GM10266 (cell line): ENCODE measurements around the gene NFE2L2.

Source experiments
- DNase-seq: peaks from one replicate; pipeline ENCODE4 v3.0.0; 2012; ENCODE audit errors: extremely low spot score
- TF ChIP-seq, protein P1 (sequence below): IDR thresholded peaks from 2 replicates; pipeline ENCODE4 v1.5.1; 2012; ENCODE audit warnings: mild to moderate bottlenecking, low read depth; ENCODE audit not compliant: control insufficient read depth, insufficient read depth; ENCODE audit errors: missing control alignments

The NFE2L2 gene

GRCh38 chr2:177285892-177286715 lies 21.6 kb upstream of the NFE2L2 start:
- TF ChIP-seq, protein P1, sequence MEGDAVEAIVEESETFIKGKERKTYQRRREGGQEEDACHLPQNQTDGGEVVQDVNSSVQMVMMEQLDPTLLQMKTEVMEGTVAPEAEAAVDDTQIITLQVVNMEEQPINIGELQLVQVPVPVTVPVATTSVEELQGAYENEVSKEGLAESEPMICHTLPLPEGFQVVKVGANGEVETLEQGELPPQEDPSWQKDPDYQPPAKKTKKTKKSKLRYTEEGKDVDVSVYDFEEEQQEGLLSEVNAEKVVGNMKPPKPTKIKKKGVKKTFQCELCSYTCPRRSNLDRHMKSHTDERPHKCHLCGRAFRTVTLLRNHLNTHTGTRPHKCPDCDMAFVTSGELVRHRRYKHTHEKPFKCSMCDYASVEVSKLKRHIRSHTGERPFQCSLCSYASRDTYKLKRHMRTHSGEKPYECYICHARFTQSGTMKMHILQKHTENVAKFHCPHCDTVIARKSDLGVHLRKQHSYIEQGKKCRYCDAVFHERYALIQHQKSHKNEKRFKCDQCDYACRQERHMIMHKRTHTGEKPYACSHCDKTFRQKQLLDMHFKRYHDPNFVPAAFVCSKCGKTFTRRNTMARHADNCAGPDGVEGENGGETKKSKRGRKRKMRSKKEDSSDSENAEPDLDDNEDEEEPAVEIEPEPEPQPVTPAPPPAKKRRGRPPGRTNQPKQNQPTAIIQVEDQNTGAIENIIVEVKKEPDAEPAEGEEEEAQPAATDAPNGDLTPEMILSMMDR, result no peak
- no peak for DNase-seq

DNA sequence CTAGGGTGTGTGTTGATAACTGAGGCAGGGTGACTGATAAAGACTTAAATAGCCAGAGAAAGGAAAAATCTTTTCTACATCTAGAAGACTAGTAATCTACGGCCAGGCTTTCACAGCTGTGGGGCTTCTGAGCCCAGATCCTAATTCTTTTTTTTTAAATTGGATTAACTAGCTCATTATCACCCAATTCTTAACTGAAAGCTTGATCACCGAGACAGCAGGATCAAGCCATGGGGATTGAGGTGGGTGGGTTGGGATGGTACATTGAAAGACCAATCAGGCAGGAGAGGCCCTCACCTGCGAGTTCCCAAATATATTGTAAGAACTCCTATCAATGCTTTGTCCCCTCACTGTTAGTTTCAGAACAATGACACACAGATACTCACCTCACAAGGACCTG lies 20.0 kb upstream of the NFE2L2 start:
- DNase-seq, result no peak
- TF ChIP-seq, protein P1, result no peak

DNA sequence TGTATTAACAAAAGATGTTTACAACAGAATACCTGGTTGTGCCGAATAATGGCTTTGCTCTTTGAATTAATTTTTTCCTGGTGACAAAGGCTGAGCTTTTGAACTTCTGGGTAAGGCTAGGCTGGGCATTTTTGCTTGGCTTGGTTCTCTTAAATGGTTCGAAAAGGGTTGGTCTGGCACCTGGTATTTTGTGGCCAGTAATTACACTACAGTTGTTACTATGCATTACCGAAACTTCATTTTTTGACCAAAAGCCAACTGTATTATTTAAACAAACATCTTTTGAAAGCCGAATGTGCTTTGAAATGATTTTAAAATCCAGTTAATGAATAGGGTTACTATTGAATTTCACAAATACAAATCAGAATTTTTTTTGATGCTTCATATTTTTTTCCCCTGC lies 19.4 kb upstream of the NFE2L2 start:
- no peak for DNase-seq

GRCh38 chr2:177282787-177283572 lies 18.5 kb upstream of the NFE2L2 start:
- TF ChIP-seq, protein P1, result no peak
- DNase-seq, result no peak

More for the DNA sequence above, 19.4 kb upstream of the NFE2L2 start:
- TF ChIP-seq, protein P1, result no peak

- TF ChIP-seq, protein P1, result no peak
- no peak for DNase-seq
Measured at GRCh38 chr2:177282181-177282641, 17.7 kb upstream of the NFE2L2 start.

DNA sequence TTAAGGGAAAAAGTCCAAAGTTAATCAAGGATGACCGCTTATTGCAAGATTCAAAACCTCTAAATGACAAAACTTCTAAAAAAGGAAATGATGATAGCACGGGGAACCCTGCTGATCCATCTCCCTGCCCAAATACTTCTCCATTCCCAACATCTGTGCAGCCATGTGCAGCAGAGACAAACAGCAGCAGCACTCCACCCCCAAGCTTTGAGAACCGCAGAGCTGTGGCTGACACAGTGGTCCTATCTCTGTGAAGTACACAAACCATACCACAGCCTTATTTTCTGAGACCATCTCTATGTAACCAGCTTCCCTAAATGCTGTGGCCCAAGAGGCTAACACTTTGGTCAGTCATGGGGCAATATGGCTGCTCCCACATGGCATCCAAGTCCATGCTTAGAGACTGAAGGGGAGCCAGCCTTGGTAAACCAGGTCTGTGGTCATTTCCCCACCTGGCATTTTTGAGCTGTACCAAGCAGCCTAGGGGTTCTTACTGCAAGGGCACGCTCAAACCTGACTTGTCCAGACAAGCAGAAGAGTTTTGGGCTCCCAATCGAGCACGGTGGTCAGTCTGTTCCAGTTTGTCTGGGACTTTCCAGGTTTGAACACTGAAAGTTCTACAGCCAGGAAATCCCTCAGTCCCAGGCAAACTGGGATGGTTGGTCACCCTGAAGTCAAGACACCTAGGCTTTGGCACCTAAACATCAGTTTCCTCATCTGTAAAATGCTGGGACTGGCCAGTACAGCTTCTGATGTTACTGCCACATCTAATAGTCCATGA lies 17.1 kb upstream of the NFE2L2 start:
- TF ChIP-seq, protein P1, result no peak
- DNase-seq, result peak; percentile 16

DNA sequence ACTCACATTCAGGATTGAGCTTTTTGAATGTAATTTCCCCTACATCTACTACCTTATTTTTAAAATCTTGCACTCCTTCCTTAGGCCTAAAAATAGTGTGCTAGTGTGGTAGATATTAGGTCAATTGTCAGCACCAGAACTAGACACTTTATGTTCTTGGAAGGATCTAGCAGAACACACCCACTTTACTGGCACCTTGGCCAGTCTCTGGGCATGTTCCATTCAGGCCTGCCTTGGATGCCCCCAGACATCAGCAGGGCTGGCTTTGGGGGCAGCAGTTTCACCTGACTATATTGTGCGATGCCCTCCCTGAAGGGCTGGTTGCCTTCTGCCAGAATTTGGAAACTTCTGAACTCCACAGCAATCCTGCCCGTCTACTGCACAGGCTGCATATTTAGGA lies 15.3 kb upstream of the NFE2L2 start:
- TF ChIP-seq, protein P1, result no peak
- no peak for DNase-seq
